B cell (primary cell): ENCODE results near the gene ZNF398. TPM values are rescaled to one million over a fixed set of nuclear protein-coding genes. Genes with fewer than 3 reads are reported as not detected.

Experiments
- ATAC-seq: fragments of 200-7000 bp; cut with Tn5 transposase; one replicate; pipeline ENCODE4 v1.10.0; 2021; ENCODE audit warnings: low read depth, mild to moderate bottlenecking, moderate number of reproducible peaks, moderate library complexity
- CTCF ChIA-PET: fragments of 350-600 bp; sonication (Branson Sonifier 250); formaldehyde crosslinking; loops from one replicate; lab custom pipeline; 2021; ENCODE audit warnings: antibody characterized with exemption, inconsistent platforms; lab: Charles Lee
- POLR2A ChIA-PET: fragments of 350-600 bp; sonication (Branson Sonifier 250); formaldehyde crosslinking; loops from one replicate; lab custom pipeline; 2021; ENCODE audit warnings: antibody characterized with exemption; lab: Charles Lee
- DNase-seq: peaks from one replicate; pipeline ENCODE4 v3.0.0; 2013
- H2AFZ ChIP-seq: 2 replicates; pipeline ENCODE4 v1.6.1; 2012; ENCODE audit warnings: mild to moderate bottlenecking, low read depth, low read length; ENCODE audit not compliant: insufficient read depth, poor library complexity, severe bottlenecking
- H3K27ac ChIP-seq, 2 donors: 1 replicate in 1 of 2; 2 replicates in 1 of 2; pipeline ENCODE4 v1.5.1; 2012 to 2013; ENCODE audit warnings: low read length in 2 of 2, mild to moderate bottlenecking in 2 of 2, moderate library complexity in 1 of 2
- H3K27me3 ChIP-seq, 4 experiments: fragments of 200-600 bp in 1 of 4; sonication (generic) in 1 of 4; replicated peaks in 1 of 4; 1 replicate in 2 of 4; 2 replicates in 2 of 4; pipeline versions ENCODE4 v1.6.1 to v1.7.0; 2013 to 2016; ENCODE audit warnings: low read length in 3 of 4, mild to moderate bottlenecking in 2 of 4, mixed read lengths in 1 of 4, moderate library complexity in 1 of 4; ENCODE audit not compliant: insufficient read depth in 4 of 4, control insufficient read depth in 3 of 4; ENCODE audit errors: control extremely low read depth in 1 of 4
- H3K36me3 ChIP-seq, 2 experiments: replicated peaks in 1 of 2; 1 replicate in 1 of 2; 2 replicates in 1 of 2; pipeline versions ENCODE4 v1.6.1 to v1.7.1; 2013; ENCODE audit warnings: low read length in 1 of 2; ENCODE audit not compliant: insufficient read depth in 2 of 2, control insufficient read depth in 1 of 2; ENCODE audit errors: control extremely low read depth in 1 of 2, extremely low read depth in 1 of 2
- H3K4me1 ChIP-seq, 2 donors: fragments of 200-600 bp in 1 of 2; sonication (generic) in 1 of 2; 1 replicate in 1 of 2; 2 replicates in 1 of 2; pipeline versions ENCODE4 v1.5.1 to v1.6.1; 2013 to 2017; ENCODE audit warnings: low read length in 2 of 2; ENCODE audit not compliant: control insufficient read depth in 2 of 2, insufficient read depth in 2 of 2
- H3K4me2 ChIP-seq: replicated peaks from 2 replicates; pipeline ENCODE3; 2012; ENCODE audit warnings: mild to moderate bottlenecking, low read depth, low read length; ENCODE audit not compliant: poor library complexity, severe bottlenecking
- H3K4me3 ChIP-seq, 5 experiments: fragments of 200-600 bp in 1 of 5; sonication (generic) in 1 of 5; 1 replicate in 3 of 5; 2 replicates in 2 of 5; pipeline versions ENCODE4 v1.5.1 to v1.7.0; 2011 to 2016; ENCODE audit warnings: low read length in 4 of 5, mild to moderate bottlenecking in 4 of 5, low read depth in 2 of 5, control low read depth in 1 of 5, moderate library complexity in 1 of 5; ENCODE audit not compliant: insufficient read depth in 1 of 5; ENCODE audit errors: control extremely low read depth in 1 of 5, extremely low read depth in 1 of 5
- H3K79me2 ChIP-seq: fragments of 200-600 bp; sonication (generic); one replicate; pipeline ENCODE4 v1.6.0; 2016; ENCODE audit warnings: low read length; ENCODE audit not compliant: control insufficient read depth, insufficient read depth
- H3K9ac ChIP-seq: fragments of 200-600 bp; sonication (generic); 2 replicates; pipeline ENCODE4 v1.6.1; 2017; ENCODE audit warnings: mild to moderate bottlenecking, low read length, moderate library complexity
- H3K9me3 ChIP-seq, 3 donors: one replicate each; pipeline versions ENCODE4 v1.6.1 to v1.7.1; 2013; ENCODE audit warnings: low read length in 2 of 3; ENCODE audit not compliant: control insufficient read depth in 2 of 3, insufficient read depth in 1 of 3; ENCODE audit errors: control extremely low read depth in 1 of 3
- H4K20me1 ChIP-seq: 2 replicates; pipeline ENCODE4 v1.6.0; 2012; ENCODE audit warnings: mild to moderate bottlenecking, low read length; ENCODE audit not compliant: insufficient read depth, control insufficient read depth, poor library complexity, severe bottlenecking
- H3K27ac Mint-ChIP-seq: one replicate; pipeline ENCODE4 v1.8.0; 2021; ENCODE audit warnings: mixed read lengths
- H3K27me3 Mint-ChIP-seq: one replicate; pipeline ENCODE4 v1.8.0; 2021; ENCODE audit warnings: mixed read lengths
- H3K4me1 Mint-ChIP-seq: one replicate; pipeline ENCODE4 v1.8.0; 2021; ENCODE audit warnings: mixed read lengths
- H3K4me3 Mint-ChIP-seq: one replicate; pipeline ENCODE4 v1.8.0; 2021; ENCODE audit warnings: mixed read lengths
- H3K9me3 Mint-ChIP-seq: one replicate; pipeline ENCODE4 v1.8.0; 2022; ENCODE audit warnings: mixed read lengths; ENCODE audit not compliant: insufficient read depth
- CTCF ChIP-seq: fragments of 200-600 bp; IDR thresholded peaks from one replicate; pipeline ENCODE4 v1.8.0; 2022; ENCODE audit warnings: antibody characterized with exemption, mild to moderate bottlenecking
- EZH2 ChIP-seq: IDR thresholded peaks from 2 replicates; pipeline ENCODE4 v1.6.1; 2012; ENCODE audit warnings: borderline replicate concordance, low read depth, mild to moderate bottlenecking, moderate library complexity, low read length; ENCODE audit not compliant: insufficient read depth, poor library complexity, severe bottlenecking
- WGBS: methylation state at CpG from one replicate; pipeline ENCODE4 v1.1.5; 2013; ENCODE audit warnings: missing lambda C conversion rate; ENCODE audit not compliant: insufficient coverage; 5-methylcytosine and 5-hydroxymethylcytosine counted together
- intact Hi-C: fragments of 100-400 bp; cut with micrococcal nuclease; formaldehyde crosslinking; loops from one replicate; pipeline ENCODE4 v1.10.0; 2022
- polyA plus RNA-seq: library from polyadenylated mRNA; depleted of rRNA; stranded (reverse); fragments of >200 nt; gene quantifications from 2 replicates; pipeline ENCODE4 v1.2.3, GENCODE V29; 2012
- total RNA-seq, 2 donors: library from RNA; stranded (reverse); fragments of 120-200 nt in 1 of 2; gene quantifications; 1 replicate in 1 of 2; 2 replicates in 1 of 2; pipeline versions ENCODE4 v1.2.3 to v1.2.4, GENCODE V29; 2013 to 2022

The ZNF398 gene
- total and polyA plus RNA-seq, 2 donors (not counting 1 experiment from before 2014, with no cell fraction given): 7.7 to 22.5 TPM

GRCh38 chr7:149104749-149105148, 42.5 kb upstream of the ZNF398 start:
- Mint-ChIP-seq H3K27ac (no peak overlapping the region), H3K9me3 (no peaks in the 10 kb centered on the region), H3K4me3 (no peak overlapping the region), H3K4me1 (no peaks in the 10 kb centered on the region), H3K27me3 (no peaks in the 10 kb centered on the region)
- no peaks in the 10 kb centered on the region for H3K27me3 ChIP-seq
- H3K4me3 ChIP-seq: no peak overlapping the region
- no peaks in the 10 kb centered on the region for H3K36me3 ChIP-seq
- no peak overlapping the region for H3K4me2 ChIP-seq
- ATAC-seq (no peak), DNase-seq (no peak)
- TF ChIP-seq EZH2: no peak
- no peak for TF ChIP-seq CTCF
- H2AFZ ChIP-seq: no peak overlapping the region
- WGBS: over 99% methylated on average over 25 of the region's 25 CpGs
- POLR2A ChIA-PET: no interaction called here
- intact Hi-C loops: no loop called here
- H4K20me1 ChIP-seq: no peaks in the 10 kb centered on the region
- H3K79me2 ChIP-seq: no peaks in the 10 kb centered on the region
- no peaks in the 10 kb centered on the region for H3K4me1 ChIP-seq
- no peak overlapping the region for H3K9ac ChIP-seq
- no peaks in the 10 kb centered on the region for H3K9me3 ChIP-seq
- CTCF ChIA-PET: interaction anchor here (1.0 kb wide), 1 partner anchor 10 kb away, joined by 3 read pairs; no protein-coding TSS in a partner anchor
- H3K27ac ChIP-seq: no peak overlapping the region

- H3K9me3 Mint-ChIP-seq: no peaks in the 10 kb centered on the region
- no peaks in the 10 kb centered on the region for H3K9me3 ChIP-seq
- no peaks in the 10 kb centered on the region for H3K4me1 Mint-ChIP-seq
- H3K27me3 ChIP-seq: no peaks in the 10 kb centered on the region
- POLR2A ChIA-PET: no interaction called here
- no peaks in the 10 kb centered on the region for H3K79me2 ChIP-seq
- H3K36me3 ChIP-seq: no peaks in the 10 kb centered on the region
- CTCF ChIA-PET: no interaction called here
- H3K27me3 Mint-ChIP-seq: no peaks in the 10 kb centered on the region
- WGBS: 91% methylated on average over 7 of the region's 12 CpGs
- no peak overlapping the region for H3K4me3 Mint-ChIP-seq
- no peaks in the 10 kb centered on the region for H3K4me1 ChIP-seq
- intact Hi-C loops: no loop called here
- no peak for TF ChIP-seq CTCF
- no peak for TF ChIP-seq EZH2
- no peak overlapping the region for H3K27ac ChIP-seq
- no peak overlapping the region for H2AFZ ChIP-seq
- no peak overlapping the region for H3K27ac Mint-ChIP-seq
- ATAC-seq: no peak
- DNase-seq: no peak
- H3K9ac ChIP-seq: no peak overlapping the region
- no peaks in the 10 kb centered on the region for H4K20me1 ChIP-seq
- no peak overlapping the region for H3K4me3 ChIP-seq
- H3K4me2 ChIP-seq: no peak overlapping the region
Observed at GRCh38 chr7:149109969-149110368, 37.3 kb upstream of the ZNF398 start.
